IPS DF 4.7 (cell line): ENCODE measurements around the gene DNPH1.

Experiments
- DNase-seq: peaks from one replicate; pipeline ENCODE4 v3.0.0-alpha.2; 2013; ENCODE audit warnings: low spot score; ENCODE audit errors: extremely low read depth

Gene DNPH1

DNA sequence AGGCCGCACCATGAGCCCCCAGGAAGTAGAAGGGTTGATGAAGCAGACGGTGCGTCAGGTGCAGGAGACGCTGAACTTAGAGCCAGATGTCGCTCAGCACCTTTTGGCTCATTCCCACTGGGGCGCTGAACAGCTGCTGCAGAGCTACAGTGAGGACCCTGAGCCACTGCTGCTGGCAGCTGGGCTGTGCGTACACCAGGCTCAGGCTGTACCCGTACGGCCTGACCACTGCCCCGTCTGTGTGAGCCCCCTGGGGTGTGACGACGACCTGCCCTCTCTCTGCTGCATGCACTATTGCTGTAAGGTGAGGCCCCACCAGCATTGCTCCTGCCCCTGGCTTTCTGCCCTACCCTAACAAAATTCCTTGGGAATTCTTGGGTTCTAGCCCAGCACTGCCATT is 13.1 kb downstream of the DNPH1 start:
- DNase-seq = no peak

DNA sequence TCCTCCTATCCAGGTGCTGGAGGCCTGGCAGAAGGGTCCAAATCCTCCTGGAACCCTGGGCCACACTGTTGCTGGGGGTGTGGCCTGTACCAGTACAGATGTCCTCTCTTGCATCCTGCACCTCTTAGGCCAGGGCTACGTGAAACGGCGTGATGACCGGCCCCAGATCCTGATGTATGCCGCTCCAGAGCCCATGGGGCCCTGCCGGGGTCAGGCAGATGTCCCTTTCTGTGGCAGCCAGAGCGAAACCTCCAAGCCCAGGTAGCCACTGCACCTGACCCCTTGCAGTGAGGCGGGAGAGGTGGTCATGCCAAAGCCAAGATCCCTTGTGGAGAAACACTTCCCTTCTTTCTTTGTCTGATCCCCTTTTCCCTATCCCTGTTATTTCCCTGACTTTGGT is 14.2 kb downstream of the DNPH1 start:
- DNase-seq = no peak

DNA sequence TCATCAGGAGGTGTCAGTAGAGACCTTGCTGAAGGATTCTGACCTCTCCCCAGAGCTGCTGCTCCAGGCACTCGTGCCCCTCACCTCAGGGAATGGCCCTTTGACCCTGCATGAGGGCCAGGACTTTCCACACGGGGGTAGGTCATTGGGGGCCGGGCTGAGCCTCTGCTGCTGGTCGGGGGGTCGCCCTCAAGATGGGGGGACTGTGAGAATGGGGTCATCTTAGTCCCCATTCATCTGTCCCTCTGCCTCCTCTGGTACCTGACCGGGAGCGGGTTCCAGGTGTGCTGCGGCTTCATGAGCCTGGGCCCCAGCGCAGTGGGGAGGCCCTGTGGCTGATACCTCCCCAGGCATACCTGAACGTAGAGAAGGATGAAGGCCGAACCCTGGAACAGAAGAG is 15.8 kb downstream of the DNPH1 start:
- no peak for DNase-seq

DNA sequence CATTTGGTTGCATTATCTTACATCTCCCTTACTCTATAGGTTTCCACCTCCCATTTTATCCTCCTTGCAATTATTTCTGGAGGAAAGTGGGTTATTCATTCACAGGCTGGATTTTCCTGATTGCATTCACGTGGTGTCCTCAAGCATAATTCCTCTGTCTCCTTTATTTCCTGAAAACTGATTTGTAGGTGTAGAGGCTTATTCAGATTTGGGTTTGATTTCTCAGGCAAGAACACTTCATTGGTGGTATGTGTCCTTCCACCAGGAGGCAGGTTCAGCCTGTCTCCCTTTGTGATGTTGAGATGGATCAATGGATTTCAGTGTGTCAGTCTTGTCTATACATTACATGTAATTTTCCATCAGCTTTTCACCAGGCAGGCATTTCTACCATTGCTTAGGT is 17.3 kb downstream of the DNPH1 start:
- DNase-seq = no peak

DNA sequence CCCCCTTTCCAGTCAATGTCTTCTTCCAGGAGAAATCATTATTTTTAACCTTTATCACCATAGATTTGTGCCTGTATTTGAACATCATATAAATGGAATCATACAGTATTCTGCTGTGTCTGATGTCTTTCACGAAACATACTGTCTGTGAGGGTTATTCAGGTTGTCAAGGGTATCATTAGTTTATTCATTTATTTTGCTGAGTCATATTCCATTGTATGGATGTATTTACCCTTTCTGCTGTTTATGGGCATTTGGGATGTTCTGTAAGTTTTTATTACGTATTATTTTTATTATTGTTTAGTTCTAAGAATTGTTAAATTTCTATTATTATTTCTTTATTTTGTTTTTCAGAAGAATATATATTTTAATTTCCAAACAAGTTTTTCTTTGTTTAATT is 22.0 kb downstream of the DNPH1 start:
- no peak for DNase-seq

DNA sequence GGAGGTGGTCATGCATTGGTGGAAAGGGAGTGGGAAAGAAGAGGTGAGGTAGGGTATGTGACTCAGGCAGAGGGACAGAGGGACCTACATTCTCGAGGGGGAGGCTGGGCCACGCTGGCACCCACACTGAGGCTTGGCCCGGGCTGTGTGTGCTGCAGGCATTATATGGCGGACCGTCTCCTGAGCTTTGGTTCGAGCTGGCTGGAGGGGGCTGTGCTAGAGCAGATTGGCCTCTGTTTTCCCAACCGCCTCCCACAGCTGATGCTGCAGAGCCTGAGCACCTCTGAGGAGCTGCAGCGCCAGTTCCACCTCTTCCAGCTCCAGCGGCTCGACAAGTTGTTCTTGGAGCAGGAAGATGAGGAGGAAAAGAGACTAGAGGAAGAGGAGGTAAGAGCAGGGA is 23.4 kb downstream of the DNPH1 start:
- no peak for DNase-seq

DNA sequence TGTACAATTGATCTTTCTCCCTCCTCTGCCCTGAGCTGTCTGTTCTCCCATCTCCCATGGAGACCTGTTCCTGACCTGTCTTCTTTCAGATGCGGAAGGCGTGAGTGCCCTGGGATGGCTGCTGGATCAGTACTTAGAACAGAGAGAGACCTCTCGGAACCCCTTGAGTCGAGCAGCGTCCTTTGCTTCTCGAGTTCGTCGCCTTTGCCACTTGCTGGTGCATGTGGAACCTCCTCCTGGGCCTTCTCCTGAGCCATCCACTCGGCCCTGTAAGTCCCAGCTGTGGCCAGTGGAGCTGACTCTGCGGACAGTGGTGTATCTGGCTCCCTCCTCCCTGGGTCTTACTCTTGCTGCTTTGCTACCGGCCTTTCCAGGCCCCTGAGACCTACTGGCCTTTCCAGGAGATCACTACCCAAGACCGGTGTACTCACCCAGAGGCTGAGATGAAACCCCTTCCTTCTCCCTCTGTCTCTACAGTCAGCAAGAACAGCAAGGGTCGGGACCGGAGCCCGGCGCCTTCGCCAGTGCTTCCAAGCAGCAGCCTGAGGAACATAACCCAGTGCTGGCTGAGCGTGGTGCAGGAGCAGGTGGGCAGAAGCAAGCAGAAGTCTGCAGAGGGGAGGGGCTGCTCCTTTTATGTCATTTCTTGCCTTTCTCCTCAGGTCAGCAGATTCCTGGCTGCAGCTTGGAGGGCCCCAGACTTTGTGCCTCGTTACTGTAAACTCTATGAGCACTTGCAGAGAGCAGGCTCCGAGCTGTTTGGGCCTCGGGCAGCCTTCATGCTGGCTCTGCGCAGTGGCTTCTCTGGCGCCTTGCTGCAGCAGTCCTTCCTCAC is 24.8 kb downstream of the DNPH1 start:
- no peak for DNase-seq

DNA sequence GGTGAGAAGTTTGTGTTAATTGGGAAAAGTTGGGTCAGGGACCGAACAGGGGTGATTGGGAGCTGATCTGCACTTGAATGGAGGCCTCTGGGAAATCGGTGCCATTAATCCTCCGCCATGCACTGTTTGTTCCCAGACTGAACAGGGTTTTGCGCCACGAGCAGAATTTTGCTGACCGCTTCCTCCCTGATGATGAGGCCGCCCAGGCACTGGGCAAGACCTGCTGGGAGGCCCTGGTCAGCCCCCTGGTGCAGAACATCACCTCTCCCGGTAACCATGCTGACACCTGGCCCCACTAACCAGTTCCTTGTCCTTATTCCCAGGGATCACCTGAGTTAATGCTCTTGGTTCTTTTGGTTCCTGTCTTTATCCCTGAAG is 25.6 kb downstream of the DNPH1 start:
- no peak for DNase-seq

DNA sequence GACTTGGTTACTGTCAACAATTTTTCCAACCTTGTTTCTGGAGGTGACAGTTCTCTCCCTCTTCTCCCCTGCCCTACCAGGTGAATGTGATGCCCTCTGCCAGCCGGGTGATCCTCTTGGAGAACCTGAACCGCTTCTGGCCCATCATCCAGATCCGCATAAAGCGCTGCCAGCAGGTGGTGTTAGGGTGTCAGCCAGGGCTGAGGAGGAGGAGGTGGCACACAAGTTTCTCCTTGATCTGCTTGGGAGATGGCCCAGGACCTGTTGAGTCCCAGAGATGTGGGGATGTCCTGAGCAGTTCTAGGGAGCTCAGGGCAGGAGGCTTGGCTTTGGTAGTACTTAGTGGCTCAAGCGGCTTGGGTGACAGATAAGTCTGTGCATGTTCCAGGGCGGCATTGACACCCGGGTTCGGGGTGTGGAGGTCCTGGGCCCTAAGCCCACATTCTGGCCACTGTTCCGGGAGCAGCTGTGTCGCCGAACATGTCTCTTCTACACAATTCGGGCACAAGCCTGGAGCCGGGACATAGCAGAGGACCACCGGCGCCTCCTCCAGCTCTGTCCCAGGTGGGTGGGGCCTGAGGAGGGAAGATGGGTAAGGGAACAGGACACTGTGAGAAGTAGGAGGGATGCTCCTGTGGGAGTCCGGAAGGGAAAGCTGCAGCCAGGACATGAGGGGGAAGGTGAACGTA is 26.1 kb downstream of the DNPH1 start:
- DNase-seq = no peak

DNA sequence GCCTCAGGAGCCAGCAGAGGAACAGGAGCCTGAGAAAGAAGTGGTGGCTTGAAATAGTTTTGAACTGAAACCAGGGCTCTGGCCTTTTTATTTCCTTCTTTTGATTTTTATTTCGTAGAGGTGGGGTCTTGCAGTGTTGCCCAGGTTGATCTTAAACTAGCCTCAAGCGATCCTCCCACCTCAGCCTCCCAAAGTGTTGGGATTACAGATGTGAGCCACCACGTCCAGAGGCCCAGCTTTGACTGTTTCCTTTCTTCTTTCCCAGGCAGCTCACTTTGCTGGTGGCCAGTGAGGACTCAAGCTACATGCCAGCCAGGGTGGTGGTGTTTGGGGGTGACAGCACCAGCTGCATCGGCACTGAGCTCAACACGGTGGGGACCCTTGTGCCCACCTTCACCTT is 26.8 kb downstream of the DNPH1 start:
- no peak for DNase-seq

DNA sequence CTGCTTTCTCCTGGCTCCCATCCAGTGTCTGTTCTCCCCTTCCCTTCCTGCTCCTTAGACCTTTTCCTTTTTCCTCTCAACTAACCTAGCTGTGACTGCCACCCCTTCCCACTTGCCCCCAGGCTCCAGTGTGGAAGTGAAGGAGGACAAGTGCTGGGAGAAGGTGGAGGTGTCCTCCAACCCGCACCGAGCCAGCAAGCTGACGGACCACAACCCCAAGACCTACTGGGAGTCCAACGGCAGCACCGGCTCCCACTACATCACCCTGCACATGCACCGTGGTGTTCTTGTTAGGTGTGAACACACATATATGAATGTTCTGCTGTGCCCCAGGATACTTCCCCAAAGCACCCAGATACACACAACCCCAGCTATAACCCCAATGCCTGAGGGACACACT is 28.7 kb downstream of the DNPH1 start:
- no peak for DNase-seq

DNA sequence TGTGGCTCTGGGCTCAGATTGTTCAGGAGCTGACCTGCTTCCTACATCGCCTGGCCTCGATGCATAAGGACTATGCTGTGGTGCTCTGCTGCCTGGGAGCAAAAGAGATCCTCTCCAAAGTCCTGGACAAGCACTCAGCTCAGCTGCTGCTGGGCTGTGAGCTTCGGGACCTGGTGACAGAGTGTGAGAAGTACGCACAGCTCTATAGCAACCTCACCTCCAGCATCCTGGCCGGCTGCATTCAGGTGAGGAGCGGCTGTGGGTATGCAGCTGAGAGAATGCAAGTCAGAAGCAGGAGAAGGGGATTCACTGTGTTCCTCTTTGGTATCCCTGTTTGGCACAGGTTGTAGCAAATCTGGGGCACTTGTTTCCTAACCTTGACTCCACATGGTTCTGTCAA is 29.4 kb downstream of the DNPH1 start:
- no peak for DNase-seq

DNA sequence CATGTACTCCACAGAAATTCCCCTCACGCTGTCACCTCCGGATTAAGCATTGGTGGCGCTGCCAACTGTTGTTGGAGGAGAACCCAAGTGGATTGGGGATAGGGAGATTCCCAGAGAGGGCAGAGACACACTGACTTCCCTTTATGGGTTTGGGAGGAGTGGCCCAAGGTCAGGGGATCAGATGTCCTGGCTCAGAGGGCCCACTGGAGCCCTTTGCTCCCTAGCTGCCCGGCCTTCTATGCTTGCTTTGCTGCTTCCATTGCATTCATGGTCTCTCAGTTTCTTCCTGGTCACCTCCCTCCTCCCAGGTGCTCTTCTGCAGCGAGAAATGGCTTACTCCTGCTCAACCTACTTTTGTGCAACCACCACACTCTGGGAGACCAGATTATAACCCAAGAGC is 32.9 kb downstream of the DNPH1 start:
- no peak for DNase-seq

DNA sequence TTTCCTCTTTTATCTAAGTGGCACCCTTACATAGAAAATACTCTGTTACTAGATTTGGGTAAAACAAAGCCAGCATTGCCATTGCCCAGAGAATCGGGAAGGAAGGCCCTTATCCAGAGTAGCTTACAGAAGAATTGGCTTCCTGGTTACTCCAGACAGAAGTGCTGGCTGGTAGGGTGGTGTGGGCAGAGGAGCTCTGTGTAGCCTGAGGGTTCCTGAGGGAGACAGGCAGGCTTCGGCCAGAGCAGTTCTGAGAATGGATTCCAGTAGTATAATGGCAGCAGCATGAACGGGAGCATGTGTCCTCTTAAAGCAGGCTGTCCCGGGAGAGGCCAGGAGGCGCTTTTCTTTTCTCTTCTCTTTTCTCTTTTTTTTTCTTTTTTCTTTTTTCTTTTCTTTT is 35.4 kb downstream of the DNPH1 start:
- no peak for DNase-seq

DNA sequence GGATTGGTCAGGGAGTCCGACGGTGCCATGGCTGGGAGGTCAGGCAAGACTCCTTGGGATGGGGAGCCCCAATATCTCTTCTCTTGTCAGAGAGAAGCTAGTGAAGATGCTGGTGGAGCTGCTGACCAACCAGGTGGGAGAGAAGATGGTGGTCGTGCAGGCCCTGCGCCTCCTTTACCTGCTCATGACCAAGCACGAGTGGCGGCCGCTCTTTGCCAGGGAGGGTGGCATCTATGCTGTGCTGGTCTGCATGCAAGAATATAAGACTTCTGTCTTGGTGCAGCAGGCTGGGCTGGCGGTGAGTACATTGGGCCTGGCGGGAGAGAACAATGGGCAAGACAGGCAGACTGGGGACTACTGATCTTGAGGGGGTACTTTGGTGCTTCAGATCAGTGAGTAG is 36.4 kb downstream of the DNPH1 start:
- no peak for DNase-seq

DNA sequence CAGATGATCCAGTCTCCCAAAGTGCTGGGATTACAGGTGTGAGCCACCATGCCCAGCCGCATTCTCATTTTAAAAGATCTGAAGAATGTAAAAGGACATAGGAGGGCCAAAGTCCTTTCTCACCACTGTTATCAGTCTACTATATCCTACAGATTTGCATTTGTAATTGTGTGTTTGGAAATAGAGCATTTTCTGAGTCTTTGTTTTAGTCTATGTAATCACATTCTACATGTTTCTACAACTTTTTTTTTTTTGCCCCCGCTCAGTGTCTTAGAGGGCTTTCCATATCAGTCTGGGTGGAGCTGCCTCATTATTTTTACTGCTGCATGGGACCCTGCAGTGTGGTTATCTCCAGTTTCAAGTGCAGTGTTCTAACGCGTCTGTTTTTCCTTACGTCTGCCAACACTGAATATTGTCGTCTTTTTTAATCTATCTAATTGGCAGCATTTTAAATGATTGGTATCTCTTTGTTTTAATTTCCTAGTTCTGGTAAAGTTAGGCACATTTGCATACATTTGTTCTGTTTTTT is 39.4 kb downstream of the DNPH1 start:
- DNase-seq = no peak

DNA sequence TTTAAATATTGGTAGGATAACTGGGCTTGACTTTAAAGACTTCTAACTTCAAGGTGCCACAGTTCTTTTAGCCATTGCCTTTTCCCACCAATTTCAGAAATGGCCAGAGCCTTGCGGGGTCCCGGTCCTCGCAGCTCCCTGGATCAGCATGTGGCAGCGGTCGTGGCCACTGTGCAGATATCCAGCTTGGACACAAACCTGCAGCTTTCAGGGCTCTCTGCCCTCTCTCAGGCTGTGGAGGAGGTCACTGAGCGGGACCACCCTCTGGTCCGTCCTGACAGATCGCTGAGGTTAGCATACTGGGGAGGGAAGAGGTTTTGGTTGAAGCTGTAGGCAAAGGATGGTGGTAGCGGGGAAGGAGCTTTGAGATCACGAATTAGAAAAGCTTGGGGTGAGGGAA is 40.9 kb downstream of the DNPH1 start:
- no peak for DNase-seq

DNA sequence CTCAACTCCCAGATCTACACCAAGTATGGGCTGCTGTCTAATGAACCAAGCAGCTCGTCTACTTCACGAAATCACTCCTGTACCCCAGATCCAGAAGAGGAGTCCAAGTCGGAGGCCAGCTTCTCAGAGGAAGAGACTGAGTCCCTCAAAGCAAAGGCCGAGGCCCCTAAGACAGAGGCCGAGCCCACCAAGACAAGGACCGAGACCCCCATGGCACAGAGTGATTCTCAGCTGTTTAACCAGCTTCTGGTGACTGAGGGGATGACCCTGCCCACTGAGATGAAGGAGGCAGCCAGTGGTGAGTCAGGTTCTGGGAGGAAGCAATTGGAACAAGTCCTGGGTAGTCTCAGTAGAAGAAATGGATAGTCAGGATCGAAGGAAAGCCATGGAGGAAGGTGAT is 41.5 kb downstream of the DNPH1 start:
- no peak for DNase-seq

DNA sequence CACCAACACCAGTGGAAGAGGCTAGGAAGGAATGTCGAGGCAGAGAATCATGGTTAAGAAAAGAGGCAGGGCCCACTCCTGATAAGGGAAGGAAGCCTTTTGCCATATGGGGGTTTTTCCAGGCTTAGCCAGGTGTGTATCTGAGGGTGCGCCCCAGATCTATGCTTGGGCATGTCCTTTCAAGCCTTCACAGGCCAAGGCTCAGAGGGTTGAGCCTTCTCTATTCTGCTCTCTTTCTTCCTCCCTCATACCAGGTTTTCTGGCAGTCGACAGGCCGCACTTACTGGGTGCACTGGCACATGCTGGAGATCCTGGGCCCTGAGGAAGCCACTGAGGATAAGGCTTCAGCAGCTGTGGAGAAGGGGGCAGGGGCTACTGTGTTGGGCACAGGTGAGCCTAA is 42.6 kb downstream of the DNPH1 start:
- no peak for DNase-seq

DNA sequence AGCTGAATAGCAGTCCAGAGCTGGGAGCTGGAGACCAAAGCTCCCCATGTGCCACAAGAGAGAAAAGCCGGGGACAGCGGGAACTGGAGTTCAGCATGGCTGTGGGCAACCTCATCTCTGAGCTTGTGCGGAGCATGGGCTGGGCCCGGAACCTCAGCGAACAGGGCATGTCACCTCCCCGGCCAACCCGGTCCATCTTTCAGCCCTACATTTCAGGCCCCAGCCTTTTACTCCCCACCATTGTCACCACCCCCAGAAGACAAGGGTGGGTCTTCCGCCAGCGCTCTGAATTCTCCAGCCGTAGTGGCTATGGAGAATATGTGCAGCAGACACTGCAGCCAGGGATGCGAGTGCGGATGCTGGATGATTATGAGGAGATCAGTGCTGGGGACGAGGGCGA is 43.3 kb downstream of the DNPH1 start:
- no peak for DNase-seq

DNA sequence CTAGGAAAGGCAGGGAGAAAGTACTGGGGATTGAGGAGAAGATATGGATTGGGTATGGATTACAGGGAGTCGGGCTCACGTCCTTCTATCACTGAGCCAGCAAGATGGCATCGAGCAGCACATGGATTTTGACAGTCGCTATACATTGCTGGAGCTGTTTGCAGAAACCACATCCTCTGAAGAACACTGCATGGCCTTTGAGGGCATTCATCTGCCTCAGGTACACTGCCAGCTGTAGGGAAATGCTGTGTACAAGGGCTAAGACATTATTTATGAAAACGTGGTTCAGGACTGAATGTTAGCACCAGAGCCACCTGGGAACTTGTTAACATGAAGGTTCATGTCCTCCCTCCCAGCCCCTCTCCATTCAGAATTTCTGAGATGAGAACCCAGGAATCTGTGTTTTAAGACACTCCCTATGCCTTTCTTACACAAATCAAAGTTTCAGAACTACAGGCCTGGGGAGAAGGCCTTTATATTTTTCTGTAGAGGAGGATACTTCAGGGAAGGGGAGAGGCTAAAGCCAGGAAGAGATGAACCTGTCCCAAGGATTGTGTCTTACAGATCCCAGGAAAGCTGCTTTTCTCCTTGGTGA is 43.8 kb downstream of the DNPH1 start:
- no peak for DNase-seq

DNA sequence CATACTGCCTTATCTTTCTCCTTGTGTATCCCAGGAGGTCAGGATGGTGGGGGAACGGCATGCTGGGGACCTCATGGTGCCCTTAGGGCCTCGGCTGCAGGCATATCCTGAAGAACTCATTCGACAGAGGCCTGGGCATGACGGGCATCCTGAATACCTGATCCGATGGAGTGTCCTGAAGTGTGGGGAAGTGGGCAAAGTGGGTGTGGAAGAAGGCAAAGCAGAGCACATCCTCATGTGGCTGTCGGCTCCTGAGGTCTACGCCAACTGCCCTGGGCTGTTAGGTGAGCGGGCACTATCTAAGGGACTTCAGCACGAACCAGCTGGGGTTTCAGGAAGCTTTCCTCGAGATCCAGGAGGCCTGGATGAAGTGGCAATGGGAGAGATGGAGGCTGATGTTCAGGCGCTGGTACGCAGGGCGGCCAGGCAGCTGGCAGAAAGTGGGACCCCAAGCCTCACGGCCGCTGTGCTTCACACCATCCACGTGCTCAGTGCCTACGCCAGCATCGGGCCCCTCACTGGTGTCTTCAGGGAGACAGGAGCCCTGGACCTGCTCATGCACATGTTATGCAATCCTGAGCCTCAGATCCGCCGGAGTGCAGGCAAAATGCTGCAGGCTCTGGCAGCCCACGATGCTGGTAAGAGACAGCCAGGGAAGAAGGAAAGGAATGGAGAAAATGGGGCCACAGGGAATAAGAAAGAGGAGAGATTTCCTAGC is 44.9 kb downstream of the DNPH1 start:
- DNase-seq = no peak
